IPS-11a (cell line): ENCODE results near the gene RYR2.

Source experiments
- H3K4me3 ChIP-seq: one replicate; pipeline ENCODE4 v1.5.1; 2013; ENCODE audit warnings: low read depth, low read length, control low read depth

Gene RYR2

GRCh38 chr1:237878406-237878805, 836.4 kb downstream of the RYR2 start:
- H3K4me3 ChIP-seq = no peak overlapping the region

- H3K4me3 ChIP-seq = no peak overlapping the region
Observed at GRCh38 chr1:237879195-237879594, 837.2 kb downstream of the RYR2 start.
